Measurements from ENCODE around the gene HOXB5. TPM values are rescaled to one million over a fixed set of nuclear protein-coding genes. Genes with fewer than 3 reads are reported as not detected.

HOXB5 gene
- total and polyA plus RNA-seq, 10 of the 15 experiments (the other 5 are each of a cell fraction or from before 2014, with no cell fraction given): not detected

DNA sequence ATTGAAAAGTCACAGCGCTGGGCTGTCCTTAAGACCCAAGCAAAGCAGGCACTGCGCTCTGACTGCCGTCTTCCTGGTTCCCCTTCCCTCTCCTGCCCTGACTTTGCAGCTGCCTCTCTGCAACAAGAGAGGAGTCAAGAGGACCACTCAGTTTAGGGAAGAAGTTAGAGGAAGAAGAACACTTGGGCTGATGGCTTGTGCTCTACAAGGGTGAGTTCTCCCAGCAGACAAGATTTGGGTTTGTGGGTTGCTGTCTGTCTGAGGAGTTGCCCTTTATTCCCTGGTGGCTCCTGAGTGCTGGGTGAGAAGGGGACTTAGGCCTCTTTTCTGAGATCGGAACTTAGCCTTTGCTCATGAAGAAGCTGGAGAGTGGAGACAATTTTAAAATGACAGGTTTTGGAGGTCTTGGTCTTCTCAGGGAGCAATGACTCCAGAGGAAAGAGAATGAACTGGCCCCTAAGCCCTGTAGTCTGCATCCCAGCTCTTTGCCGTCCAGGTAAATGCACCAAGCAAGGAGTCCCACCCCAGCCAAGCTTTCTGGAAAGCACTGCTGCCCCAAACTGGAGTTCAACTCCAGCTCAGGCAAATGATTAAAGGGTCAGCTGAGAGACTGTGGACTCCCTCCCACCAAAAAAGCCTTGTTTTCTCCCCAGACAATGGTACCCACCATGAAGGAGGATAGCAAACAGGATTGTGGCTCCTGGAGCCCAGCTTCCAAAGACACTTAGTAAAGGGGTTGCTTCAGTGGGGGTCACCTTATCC is 35.3 kb upstream of the HOXB5 start:
- Histone ChIP-seq H3K36me3 (ENCODE audit: control insufficient read depth in 2 of 2, insufficient read depth in 2 of 2, low read length in 1 of 2) (no peaks in the 10 kb centered on the region; a peak in 1 of 4 replicates), H2AFZ (ENCODE audit: control insufficient read depth, low read depth, low read length) (no peak overlapping the region), H3K9me3 (replicated peaks; ENCODE audit: control insufficient read depth, insufficient read depth, low read length) (no peaks in the 10 kb centered on the region), H3K79me2 (ENCODE audit: control insufficient read depth, insufficient read depth, low read length) (no peaks in the 10 kb centered on the region), H3K4me3 (no peak overlapping the region), H3K4me2 (ENCODE audit: control insufficient read depth, insufficient read depth) (no peak overlapping the region), H3K9ac (ENCODE audit: control insufficient read depth, insufficient read depth, low read length) (no peak overlapping the region), H4K20me1 (ENCODE audit: control insufficient read depth, insufficient read depth) (no peaks in the 10 kb centered on the region), H3K27me3 (replicated peaks in 1 of 2; ENCODE audit: control insufficient read depth in 2 of 2, insufficient read depth in 2 of 2, low read length in 1 of 2) (peaks cover 25 to 33% of the 10 kb centered on the region in 2 experiments), H3K27ac (ENCODE audit: control insufficient read depth, insufficient read depth) (no peak overlapping the region), H3K4me1 (ENCODE audit: control insufficient read depth, insufficient read depth, low read length) (peaks cover 17% of the 10 kb centered on the region)
- no peak for ATAC-seq
- ChIA-PET RAD21 (ENCODE audit: unreplicated experiment) (no interaction called here), POLR2A (no interaction called here), CTCF (interaction anchor here (0.8 to 1.7 kb wide), 5 partner anchors 10 to 49 kb away, joined by 3 to 4 read pairs (median 3); partner anchors contain the start of gene HOXB5), SMC1A (ENCODE audit: uncharacterized antibody, unreplicated experiment) (no interaction called here)
- no peak for TF ChIP-seq SREBF1 (IDR thresholded peaks at IDR 0.05; ENCODE audit: low read length)
- no peak for TF ChIP-seq RELA (IDR thresholded peaks at IDR 0.05; ENCODE audit: borderline replicate concordance, partially characterized antibody)
- TF ChIP-seq ZSCAN29 (IDR thresholded peaks at IDR 0.05): no peak
- no peak for TF ChIP-seq POLR2AphosphoS5 (IDR thresholded peaks at IDR 0.05; ENCODE audit: low read length)
- TF ChIP-seq CHD4 (IDR thresholded peaks at IDR 0.05): no peak
- TF ChIP-seq EED (IDR thresholded peaks at IDR 0.05; ENCODE audit: low read depth): no peak
- no peak for TF ChIP-seq CHD1 (IDR thresholded peaks at IDR 0.05; ENCODE audit: low read depth, low read length)
- no peak for TF ChIP-seq IKZF1 (conservative IDR thresholded peaks at IDR 0.05)
- no peak for TF ChIP-seq MTA3 (IDR thresholded peaks at IDR 0.05; ENCODE audit: borderline replicate concordance, low read length)
- no peak for TF ChIP-seq ESRRA (IDR thresholded peaks at IDR 0.05; ENCODE audit: low read length)
- no peak for TF ChIP-seq EZH2 (IDR thresholded peaks at IDR 0.05; ENCODE audit: borderline replicate concordance, control insufficient read depth, low read depth, low read length)
- TF ChIP-seq HDAC6 (IDR thresholded peaks at IDR 0.05; ENCODE audit: unreplicated experiment): no peak
- DNase-seq (ENCODE audit: low read depth, low spot score): no peak
- no TSS peak for BruUV-seq (replicated peaks)
- FAIRE-seq: no peak
- in situ Hi-C loops (cut with MboI) (loop anchor here (10.0 kb wide), 1 partner anchor 784 kb away; the partner anchor contains the start of gene SCRN2), intact Hi-C loops (cut with micrococcal nuclease; ENCODE audit: unreplicated experiment) (no loop called here)
- 45% methylated on average over 5 of the region's 5 CpGs for WGBS (ENCODE audit: insufficient coverage, insufficient replicate concordance, low lambda C conversion rate, missing lambda C conversion rate)

Measured in GM12878 (cell line).